ENCODE data around the gene LAMC1.
A peak's percentile ranks its signal among the peaks of the same experiment; 100 is the strongest.

Gene LAMC1

GRCh38 chr1:183166454-183166853, 143.2 kb downstream of the LAMC1 start:
- no peak for DNase-seq (ENCODE audit: low read depth, low spot score)
- no peak overlapping the region for H3K4me3 ChIP-seq (ENCODE audit: low read length)

GRCh38 chr1:183167676-183168075, 144.5 kb downstream of the LAMC1 start:
- DNase-seq (ENCODE audit: low read depth, low spot score) = no peak
- no peak overlapping the region for H3K4me3 ChIP-seq (ENCODE audit: low read length)

GRCh38 chr1:183168308-183168707, 145.1 kb downstream of the LAMC1 start:
- no peak for DNase-seq (ENCODE audit: low read depth, low spot score)
- no peak overlapping the region for H3K4me3 ChIP-seq (ENCODE audit: low read length)

- H3K4me3 ChIP-seq (ENCODE audit: low read length) = no peak overlapping the region
These were observed 150.6 kb downstream of the LAMC1 start for GRCh38 chr1:183173828-183174227.

GRCh38 chr1:183175631-183176030, 152.4 kb downstream of the LAMC1 start:
- H3K4me3 ChIP-seq (ENCODE audit: low read length) = no peak overlapping the region
- no peak for DNase-seq (ENCODE audit: low read depth, low spot score)

More at GRCh38 chr1:183173828-183174227, 150.6 kb downstream of the LAMC1 start:
- no peak for DNase-seq (ENCODE audit: low read depth, low spot score)

- no peak overlapping the region for H3K4me3 ChIP-seq (ENCODE audit: low read length)
- DNase-seq (ENCODE audit: low read depth, low spot score) = no peak
These were observed 155.3 kb downstream of the LAMC1 start for GRCh38 chr1:183178545-183178944.

- DNase-seq (ENCODE audit: low read depth, low spot score) = no peak
- H3K4me3 ChIP-seq (ENCODE audit: low read length) = no peak overlapping the region
These were observed 155.8 kb downstream of the LAMC1 start for GRCh38 chr1:183179033-183179432.

GRCh38 chr1:183180218-183180617, 157.0 kb downstream of the LAMC1 start:
- no peak for DNase-seq (ENCODE audit: low read depth, low spot score)
- no peak overlapping the region for H3K4me3 ChIP-seq (ENCODE audit: low read length)

- no peak for DNase-seq (ENCODE audit: low read depth, low spot score)
- no peak overlapping the region for H3K4me3 ChIP-seq (ENCODE audit: low read length)
These were observed 157.4 kb downstream of the LAMC1 start for GRCh38 chr1:183180634-183181056.

- no peak for DNase-seq (ENCODE audit: low read depth, low spot score)
- no peak within 1 kb of the TSS for H3K4me3 ChIP-seq (ENCODE audit: low read length)
These were observed 162.8 kb downstream of the LAMC1 start, which contains the start of gene LAMC2 for GRCh38 chr1:183185941-183186490. LAMC2 (plus strand) TSS chr1:183186264; CDS start chr1:183186353, 89 bp downstream.

- no peak overlapping the region for H3K4me3 ChIP-seq (ENCODE audit: low read length)
- DNase-seq (ENCODE audit: low read depth, low spot score) = no peak
These were observed 163.6 kb downstream of the LAMC1 start for GRCh38 chr1:183186841-183187240.

GRCh38 chr1:183188240-183188639, 165.0 kb downstream of the LAMC1 start:
- no peak overlapping the region for H3K4me3 ChIP-seq (ENCODE audit: low read length)
- no peak for DNase-seq (ENCODE audit: low read depth, low spot score)

GRCh38 chr1:183191833-183192232, 168.6 kb downstream of the LAMC1 start:
- DNase-seq (ENCODE audit: low read depth, low spot score) = no peak

GRCh38 chr1:183193963-183194525, 170.8 kb downstream of the LAMC1 start:
- no peak for DNase-seq (ENCODE audit: low read depth, low spot score)
- no peak overlapping the region for H3K4me3 ChIP-seq (ENCODE audit: low read length)

More at GRCh38 chr1:183191833-183192232, 168.6 kb downstream of the LAMC1 start:
- H3K4me3 ChIP-seq (ENCODE audit: low read length) = no peak overlapping the region

GRCh38 chr1:183194527-183195141, 171.4 kb downstream of the LAMC1 start:
- DNase-seq (ENCODE audit: low read depth, low spot score) = peak; percentile 89
- H3K4me3 ChIP-seq (ENCODE audit: low read length) = no peak overlapping the region

GRCh38 chr1:183195142-183195574, 171.9 kb downstream of the LAMC1 start:
- no peak overlapping the region for H3K4me3 ChIP-seq (ENCODE audit: low read length)
- no peak for DNase-seq (ENCODE audit: low read depth, low spot score)
